ENCODE measurements around the gene S100A10. TPM values are rescaled to one million over a fixed set of nuclear protein-coding genes. Genes with fewer than 3 reads are reported as not detected.

S100A10 gene
- total RNA-seq, 4 donors from 2014 or later: 74.8 to 153 (median 102) TPM

- no peak overlapping the region for H3K4me3 ChIP-seq (ENCODE audit: low read depth, poor library complexity, severe bottlenecking)
- no peak for DNase-seq (ENCODE audit: low spot score in 2 of 2)
- intact Hi-C loops (cut with DNase I; ENCODE audit: low total_unique reads): no loop called here
- TF ChIP-seq POLR2A (IDR thresholded peaks at IDR 0.05) (no peak), CTCF (IDR thresholded peaks at IDR 0.05) (no peak)
- WGBS, 2 donors: 93 to 97% methylated on average over 1 of the region's 1 CpG
These were observed 16.0 kb upstream of the S100A10 start for GRCh38 chr1:152009691-152010090.

GRCh38 chr1:152007047-152007446 lies 13.4 kb upstream of the S100A10 start:
- intact Hi-C loops (cut with DNase I; ENCODE audit: low total_unique reads): no loop called here
- H3K4me3 ChIP-seq (ENCODE audit: low read depth, poor library complexity, severe bottlenecking): no peak overlapping the region
- 46 to 60% methylated on average over 2 of the region's 2 CpGs for WGBS, 2 donors
- DNase-seq (ENCODE audit: low spot score in 2 of 2): no peak
- TF ChIP-seq POLR2A (IDR thresholded peaks at IDR 0.05) (no peak), CTCF (IDR thresholded peaks at IDR 0.05) (no peak)

GRCh38 chr1:152005360-152005912 lies 11.8 kb upstream of the S100A10 start:
- H3K4me3 ChIP-seq (ENCODE audit: low read depth, poor library complexity, severe bottlenecking): no peak overlapping the region
- intact Hi-C loops (cut with DNase I; ENCODE audit: low total_unique reads): no loop called here
- WGBS, 2 donors: 64 to 67% methylated on average over 4 of the region's 4 CpGs
- DNase-seq (ENCODE audit: low spot score in 2 of 2): no peak
- no peak for TF ChIP-seq POLR2A (IDR thresholded peaks at IDR 0.05)
- no peak for TF ChIP-seq CTCF (IDR thresholded peaks at IDR 0.05)

GRCh38 chr1:152003846-152004442 lies 10.3 kb upstream of the S100A10 start:
- TF ChIP-seq POLR2A (IDR thresholded peaks at IDR 0.05) (no peak), CTCF (IDR thresholded peaks at IDR 0.05) (no peak)
- H3K4me3 ChIP-seq (ENCODE audit: low read depth, poor library complexity, severe bottlenecking): no peak overlapping the region
- intact Hi-C loops (cut with DNase I; ENCODE audit: low total_unique reads): loop anchor here (5.0 kb wide), 1 partner anchor 37 kb away; no protein-coding TSS in a partner anchor

GRCh38 chr1:152002960-152003359 lies 9.3 kb upstream of the S100A10 start:
- TF ChIP-seq CTCF (IDR thresholded peaks at IDR 0.05) (no peak), POLR2A (IDR thresholded peaks at IDR 0.05) (no peak)
- intact Hi-C loops (cut with DNase I; ENCODE audit: low total_unique reads): loop anchor here (5.0 kb wide), 1 partner anchor 36 kb away; no protein-coding TSS in a partner anchor
- DNase-seq (ENCODE audit: low spot score in 2 of 2): no peak
- H3K4me3 ChIP-seq (ENCODE audit: low read depth, poor library complexity, severe bottlenecking): no peak overlapping the region
- 68 to 71% methylated on average over 3 of the region's 3 CpGs for WGBS, 2 donors

More at GRCh38 chr1:152003846-152004442, 10.3 kb upstream of the S100A10 start:
- DNase-seq (ENCODE audit: low spot score in 2 of 2): no peak
- 56 to 66% methylated on average over 4 of the region's 4 CpGs for WGBS, 2 donors

All from lower leg skin (tissue), 4 donors.